HUDEP-2 (cell line): ENCODE results near the gene NCOA3.
"Not testable (repeated sequence)": the region's sequence is repeated elsewhere in the genome, so short reads cannot be mapped to it uniquely, and the experiment has no call there.

Experiments used
- DNase-seq, 76 experiments: peaks; one replicate each; lab custom pipeline; 2025; ENCODE audit not compliant: unreplicated experiment in 76 of 76; lab: John Stamatoyannopoulos, UW

The NCOA3 gene

DNA sequence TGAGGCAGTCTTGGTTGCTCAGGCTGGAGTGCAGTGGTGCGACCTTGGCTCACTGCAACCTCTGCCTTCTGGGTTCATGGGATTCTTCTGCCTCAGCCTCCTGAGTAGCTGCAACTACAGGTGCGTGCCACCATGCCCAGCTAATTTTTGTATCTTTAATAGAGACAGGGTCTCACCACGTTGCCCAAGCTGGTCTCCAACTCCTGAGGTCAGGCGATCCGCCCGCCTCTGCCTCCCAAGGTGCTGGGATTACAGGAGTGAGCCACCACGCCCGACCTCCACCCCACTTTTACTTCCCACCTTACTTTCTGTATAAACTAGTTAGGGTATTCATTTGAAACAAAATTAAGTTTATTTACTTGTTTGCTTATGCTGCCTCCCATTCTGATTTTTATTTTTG is 86.5 kb downstream of the NCOA3 start:
- no peak for DNase-seq

DNA sequence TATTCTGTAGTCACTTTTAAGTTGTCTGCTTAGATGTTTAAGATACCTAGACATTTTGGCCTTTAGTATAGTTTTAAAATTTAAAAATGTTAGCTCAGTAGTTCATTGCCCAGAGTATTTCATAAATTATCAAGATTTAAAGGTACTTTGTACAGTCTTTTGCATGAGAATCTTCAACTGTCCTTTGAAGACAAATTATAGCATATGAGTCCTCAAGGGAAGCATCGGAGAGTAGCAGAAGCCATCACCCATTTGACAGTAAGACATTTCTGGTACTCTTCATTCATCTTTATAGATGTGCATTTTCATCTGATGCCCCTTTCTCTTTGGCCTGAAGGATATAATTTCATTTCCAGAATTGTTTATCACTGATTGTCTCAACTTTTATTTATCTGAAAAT is 89.5 kb downstream of the NCOA3 start:
- DNase-seq = no peak

DNA sequence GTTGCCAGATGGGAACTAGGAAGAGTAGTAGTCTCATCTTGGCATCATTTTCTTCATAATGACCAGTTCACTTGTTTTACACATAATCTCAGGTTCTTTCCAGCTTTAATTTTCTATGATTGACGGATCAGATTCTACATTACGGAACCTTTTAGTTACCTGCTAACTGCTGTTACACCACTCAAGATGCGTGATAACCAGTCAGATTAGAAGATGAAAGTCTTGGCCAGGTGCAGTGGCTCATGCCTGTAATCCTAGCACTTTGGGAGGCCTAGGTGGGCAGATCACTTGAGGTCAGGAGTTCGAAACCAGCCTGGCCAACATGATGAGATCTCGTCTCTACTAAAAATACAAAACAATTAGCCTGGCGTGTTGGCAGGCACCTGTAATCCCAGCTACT is 92.5 kb downstream of the NCOA3 start:
- no peak for DNase-seq

- not testable (repeated sequence) for DNase-seq
These were observed 93.5 kb downstream of the NCOA3 start for GRCh38 chr20:47595138-47595537.

- no peak for DNase-seq
These were observed 94.4 kb downstream of the NCOA3 start for GRCh38 chr20:47596003-47596571.

DNA sequence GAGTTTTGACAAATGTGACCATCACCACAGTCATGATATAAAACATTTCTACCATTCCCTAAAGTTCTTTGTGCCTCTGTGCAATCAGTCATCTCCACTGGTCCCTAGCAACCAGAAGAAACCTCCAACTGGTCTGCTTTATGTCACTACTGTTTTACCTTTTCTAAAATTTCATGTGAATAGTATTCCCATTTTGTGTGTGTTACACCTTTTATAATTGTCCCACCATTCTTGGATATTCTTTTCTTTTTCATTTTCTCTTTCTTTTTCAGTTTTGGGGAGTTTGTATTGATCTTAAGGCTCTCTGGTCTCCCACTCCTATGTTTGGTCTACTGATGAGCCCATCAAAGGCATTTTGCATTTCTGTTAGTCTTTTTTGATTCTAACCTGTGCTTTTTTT is 95.4 kb downstream of the NCOA3 start:
- DNase-seq = no peak

GRCh38 chr20:47598911-47599744 is 97.4 kb downstream of the NCOA3 start:
- no peak for DNase-seq

DNA sequence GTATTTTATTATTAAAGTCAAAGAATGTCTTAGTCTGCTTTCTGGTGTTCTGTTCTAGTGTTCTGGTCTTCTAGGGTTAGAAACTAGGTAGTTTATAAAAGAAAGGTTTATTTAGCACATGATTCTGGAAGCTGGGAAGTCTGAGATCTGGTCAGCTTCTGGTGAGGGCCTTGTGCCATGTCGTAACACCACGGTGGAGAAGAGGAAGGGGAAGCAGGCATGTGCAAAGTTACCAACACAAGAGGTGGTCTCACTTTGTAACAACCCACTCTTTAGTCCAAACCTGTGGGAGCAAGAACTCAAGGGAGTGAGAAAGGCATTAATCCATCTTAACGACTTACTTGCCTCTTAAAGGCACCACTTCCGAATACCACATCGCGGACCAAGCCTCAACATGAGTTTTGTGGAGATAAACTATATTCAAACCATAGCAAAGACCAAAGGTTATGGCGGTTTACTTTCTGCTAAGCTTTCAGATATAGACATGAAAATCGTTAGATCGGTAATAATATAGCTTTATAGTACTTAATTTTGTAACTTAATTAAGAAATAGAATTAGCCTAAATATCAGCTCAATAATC is 99.4 kb downstream of the NCOA3 start:
- no peak for DNase-seq

DNA sequence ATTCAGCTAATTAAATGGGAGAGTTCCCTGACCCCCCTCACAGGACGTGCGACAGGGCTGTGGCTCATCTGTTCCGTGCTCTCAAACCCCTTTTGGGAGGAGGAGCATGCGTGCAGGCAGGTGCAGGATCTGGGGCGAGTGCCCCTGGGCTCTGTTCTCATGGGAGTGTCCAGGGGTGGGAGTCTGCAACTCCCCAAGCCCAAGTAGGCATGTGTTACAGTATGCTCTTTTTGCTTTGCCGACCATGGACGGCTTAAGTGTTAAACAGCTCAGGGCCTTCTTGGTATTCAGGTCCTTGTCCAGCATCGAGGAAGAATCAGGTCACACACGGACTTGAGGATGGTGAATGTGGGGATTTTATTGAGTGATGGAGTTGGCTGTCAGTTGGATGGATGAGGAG is 101.6 kb downstream of the NCOA3 start:
- DNase-seq = no peak

- no peak for DNase-seq
These were observed 104.2 kb downstream of the NCOA3 start for GRCh38 chr20:47605673-47606413.

DNA sequence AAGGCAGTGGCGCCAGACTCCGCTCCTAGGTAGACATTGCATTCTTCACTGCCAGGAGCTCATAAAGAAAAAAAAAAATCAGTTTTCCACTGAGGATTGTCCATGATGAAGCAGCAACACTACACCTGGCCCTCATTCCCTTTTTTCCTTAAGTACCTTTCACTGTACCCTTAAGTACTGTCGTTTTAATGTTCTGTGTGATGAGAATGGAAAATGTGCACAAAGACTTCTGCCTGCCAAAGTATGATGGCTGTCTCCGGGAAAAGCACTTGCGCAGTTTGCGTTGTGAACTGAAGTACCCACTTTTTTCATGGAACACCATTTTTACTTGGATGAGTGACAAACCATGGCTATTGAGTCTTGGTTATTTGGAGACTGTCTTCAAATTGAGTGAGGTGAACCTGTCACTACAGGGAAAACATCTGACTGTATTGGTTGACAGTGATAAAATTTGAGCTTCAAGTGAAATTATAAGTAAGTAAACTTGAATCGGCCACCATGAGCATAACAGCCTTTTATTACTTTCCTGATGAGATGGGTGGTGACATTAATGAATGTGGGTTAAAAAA is 104.8 kb downstream of the NCOA3 start:
- DNase-seq = no peak

GRCh38 chr20:47606983-47607613 is 105.4 kb downstream of the NCOA3 start:
- DNase-seq = peak in 13 of 76 experiments; percentile 7 to 49 (median 23)

- no peak for DNase-seq
These were observed 107.3 kb downstream of the NCOA3 start for GRCh38 chr20:47609001-47609400.

GRCh38 chr20:47610247-47610944 is 108.7 kb downstream of the NCOA3 start:
- peak in 12 of 76 experiments; percentile 2 to 58 (median 12) for DNase-seq

DNA sequence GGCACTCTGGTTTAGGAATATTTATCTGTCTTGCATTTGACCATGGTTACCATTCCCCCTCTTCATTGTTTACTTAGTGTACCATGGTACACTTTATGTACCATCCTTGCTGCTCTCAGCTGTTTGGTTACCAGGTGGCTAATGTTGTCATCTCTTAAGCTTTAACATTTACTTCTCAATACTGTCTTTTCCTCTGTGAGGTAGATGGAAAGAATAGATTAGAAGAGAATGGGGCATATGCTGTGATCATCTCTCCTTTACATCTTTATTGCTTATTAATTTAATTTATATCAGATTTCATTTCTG is 109.2 kb downstream of the NCOA3 start:
- no peak for DNase-seq

DNA sequence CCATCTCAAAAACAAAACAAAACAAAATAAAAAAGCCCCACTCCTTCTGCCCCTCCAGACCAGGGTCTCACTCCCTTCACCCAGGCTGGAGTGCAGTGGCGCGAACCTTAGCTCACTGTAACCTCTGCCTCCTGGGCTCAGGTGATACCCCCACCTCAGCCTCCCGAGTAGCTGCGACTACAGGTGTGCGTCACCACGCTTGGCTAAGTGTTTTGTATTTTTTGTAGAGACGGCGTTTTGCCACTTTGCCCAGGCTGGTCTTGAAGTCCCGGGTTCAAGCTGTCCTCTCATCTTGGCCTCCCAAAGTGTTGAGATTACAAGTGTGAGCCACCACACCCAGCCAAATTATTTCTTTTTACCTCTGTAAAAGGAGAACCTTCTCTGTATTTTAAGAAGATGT is 110.1 kb downstream of the NCOA3 start:
- DNase-seq = no peak

DNA sequence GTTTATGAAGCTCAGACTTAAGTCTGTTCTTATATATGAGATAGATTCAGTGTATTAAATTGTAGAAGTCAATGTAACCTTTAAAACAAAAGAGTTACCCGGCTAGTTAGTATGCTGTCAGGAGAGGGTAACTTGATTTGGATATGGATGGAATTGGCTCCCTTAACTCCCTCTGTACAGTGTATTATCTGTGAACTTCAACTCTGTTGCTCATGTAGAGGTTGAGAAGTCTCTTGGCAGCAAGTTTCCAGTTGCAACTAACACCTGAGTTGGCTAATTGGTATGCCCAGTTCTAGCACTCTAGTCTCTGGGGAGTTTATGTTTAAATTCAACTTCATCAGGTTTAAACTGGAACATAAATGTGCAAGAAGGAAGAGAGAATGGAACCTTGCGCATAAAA is 111.0 kb downstream of the NCOA3 start:
- no peak for DNase-seq

- no peak for DNase-seq
These were observed 113.1 kb downstream of the NCOA3 start for GRCh38 chr20:47614703-47615309.

DNA sequence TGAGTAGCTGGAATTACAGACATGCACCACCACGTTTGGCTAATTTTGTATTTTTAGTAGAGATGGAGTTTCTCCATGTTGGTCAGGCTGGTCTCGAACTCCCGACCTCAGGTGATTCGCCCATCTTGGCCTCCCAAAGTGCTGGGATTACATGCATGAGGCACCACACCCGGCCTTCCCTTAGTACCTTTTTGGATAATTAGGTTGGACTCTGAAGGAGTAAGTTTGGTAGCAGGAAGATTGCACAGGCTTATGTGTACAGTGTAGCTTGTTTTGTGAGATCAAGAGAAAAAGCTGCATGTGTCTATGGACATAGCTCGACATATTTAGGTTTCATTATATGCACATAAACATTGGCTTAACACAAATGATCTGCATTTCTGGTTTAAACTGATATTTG is 116.8 kb downstream of the NCOA3 start:
- DNase-seq = no peak
